GM12801 (cell line): ENCODE measurements around the gene TRIM14.

Experiments
- TF ChIP-seq, protein P1 (sequence below): IDR thresholded peaks from one replicate; pipeline ENCODE4 v1.5.1; 2011; ENCODE audit warnings: control low read depth; ENCODE audit not compliant: insufficient read length; ENCODE audit errors: extremely low read depth

Gene TRIM14

DNA sequence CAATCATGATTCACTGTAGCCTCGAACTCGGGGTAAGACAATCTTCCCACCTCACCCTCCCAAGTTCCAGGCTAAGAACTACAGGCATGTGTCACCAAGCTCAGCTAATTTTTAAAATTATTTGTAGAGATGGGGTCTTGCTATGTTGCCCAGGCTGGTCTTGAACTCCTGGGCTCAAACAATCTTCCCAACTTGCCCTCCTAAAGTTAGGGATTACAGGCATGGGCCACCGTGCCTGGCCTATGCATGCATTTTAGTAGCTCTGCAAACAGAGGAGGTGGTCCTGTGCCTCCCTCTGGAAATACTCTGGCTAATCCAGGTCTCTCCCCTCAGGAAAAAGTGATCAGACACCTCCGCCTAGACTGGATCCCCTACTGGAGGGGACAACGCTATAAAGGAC, 21.5 kb upstream of the TRIM14 start:
- TF ChIP-seq, protein P1, sequence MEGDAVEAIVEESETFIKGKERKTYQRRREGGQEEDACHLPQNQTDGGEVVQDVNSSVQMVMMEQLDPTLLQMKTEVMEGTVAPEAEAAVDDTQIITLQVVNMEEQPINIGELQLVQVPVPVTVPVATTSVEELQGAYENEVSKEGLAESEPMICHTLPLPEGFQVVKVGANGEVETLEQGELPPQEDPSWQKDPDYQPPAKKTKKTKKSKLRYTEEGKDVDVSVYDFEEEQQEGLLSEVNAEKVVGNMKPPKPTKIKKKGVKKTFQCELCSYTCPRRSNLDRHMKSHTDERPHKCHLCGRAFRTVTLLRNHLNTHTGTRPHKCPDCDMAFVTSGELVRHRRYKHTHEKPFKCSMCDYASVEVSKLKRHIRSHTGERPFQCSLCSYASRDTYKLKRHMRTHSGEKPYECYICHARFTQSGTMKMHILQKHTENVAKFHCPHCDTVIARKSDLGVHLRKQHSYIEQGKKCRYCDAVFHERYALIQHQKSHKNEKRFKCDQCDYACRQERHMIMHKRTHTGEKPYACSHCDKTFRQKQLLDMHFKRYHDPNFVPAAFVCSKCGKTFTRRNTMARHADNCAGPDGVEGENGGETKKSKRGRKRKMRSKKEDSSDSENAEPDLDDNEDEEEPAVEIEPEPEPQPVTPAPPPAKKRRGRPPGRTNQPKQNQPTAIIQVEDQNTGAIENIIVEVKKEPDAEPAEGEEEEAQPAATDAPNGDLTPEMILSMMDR, result no peak

DNA sequence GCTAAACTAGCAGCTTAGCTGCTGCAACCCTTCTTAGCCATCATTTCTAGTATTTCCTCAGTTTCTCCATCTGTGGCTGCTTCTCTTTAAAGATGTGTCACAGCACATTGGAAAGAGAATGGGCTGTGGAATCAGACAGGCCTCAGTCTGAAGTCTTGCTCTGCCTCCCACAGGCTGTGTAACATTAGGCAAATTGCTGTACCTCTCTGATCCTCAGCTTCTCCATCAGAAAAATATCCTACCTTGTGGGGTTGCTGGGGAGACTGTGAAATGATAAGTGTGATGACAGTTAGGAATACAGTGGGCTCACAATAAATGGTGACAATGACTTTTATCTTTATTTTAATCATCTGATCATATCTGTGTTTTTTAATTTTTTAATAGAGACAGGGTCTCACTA, 17.5 kb upstream of the TRIM14 start:
- TF ChIP-seq, protein P1, result no peak

DNA sequence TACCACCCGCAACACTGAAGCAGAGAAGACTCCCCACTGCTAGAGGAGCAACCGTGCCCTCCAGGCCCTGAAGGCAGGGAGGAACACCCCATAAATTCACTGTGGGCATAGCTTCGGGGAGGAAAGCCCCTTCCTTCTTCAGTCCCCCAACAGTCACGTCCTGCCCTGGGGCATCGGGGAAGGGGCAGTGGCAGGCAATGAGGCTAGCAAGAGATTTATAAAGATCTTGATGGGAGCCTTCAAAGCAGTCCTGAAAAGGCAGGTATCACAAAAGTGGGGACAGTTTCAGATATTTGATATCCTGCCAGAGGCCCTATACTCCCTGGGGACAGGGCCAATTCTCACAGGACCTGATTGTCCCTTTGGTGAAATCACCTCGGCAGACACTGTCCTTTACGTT, 16.9 kb upstream of the TRIM14 start:
- TF ChIP-seq, protein P1, result no peak

DNA sequence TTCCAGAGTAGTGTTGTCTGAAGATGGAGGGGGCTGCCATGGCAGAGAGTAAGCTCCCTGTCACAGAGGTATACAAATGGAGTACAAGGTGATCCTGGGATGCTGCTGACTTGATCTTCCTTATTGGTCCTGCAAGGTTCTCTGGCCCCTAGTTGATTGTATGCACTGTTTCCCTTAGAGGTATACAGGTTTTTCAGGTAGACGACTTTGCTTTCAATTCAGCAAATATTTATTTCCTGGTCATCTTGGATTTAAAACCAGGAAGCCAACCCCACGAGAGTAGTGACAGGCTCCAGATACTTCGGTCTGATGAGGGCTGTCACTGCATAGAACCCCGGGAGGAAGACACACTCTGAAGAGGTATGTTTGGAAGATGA, 16.5 kb upstream of the TRIM14 start:
- TF ChIP-seq, protein P1, result no peak

DNA sequence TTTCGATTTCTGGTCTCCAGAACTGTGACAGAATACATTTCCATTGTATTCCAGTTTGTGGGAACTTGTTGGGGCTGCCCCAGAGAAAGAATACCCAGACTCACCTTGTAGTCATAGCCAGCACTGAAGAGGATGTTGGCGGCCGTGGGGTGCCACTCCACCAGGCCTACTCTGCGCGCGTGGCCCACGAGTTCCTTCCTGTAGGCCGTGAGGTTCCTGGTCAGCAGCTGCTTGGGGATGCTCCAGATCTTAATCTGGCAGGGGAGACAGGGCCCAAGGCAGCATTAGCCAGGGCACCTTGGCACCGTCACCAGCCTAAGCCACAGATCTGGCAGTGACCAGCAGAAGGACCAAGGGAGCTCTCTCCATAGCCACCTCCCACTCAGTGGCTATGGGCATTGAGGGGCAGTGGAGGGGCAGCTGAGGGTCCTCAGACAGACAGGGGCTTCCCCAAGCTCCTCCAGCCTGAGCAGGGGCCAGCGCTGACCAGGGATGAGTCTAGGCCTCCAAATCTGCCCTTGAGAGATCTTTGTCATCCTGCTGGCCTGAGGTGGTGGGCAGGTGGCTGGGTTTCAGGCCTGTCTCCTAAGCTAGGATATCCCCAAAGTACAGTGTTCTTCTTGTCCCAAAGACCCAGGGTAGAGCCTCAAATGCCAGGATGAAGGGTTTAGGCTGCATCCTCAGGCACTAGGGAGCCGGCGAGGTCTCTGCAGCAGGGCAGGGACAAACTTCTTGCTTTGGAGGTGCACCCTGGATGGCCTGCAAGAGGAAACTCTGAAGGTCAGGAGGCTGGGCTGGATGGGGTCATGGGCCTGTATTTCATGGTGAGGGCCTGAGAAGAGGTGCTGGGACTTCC, 15.9 kb upstream of the TRIM14 start:
- TF ChIP-seq, protein P1, result no peak

DNA sequence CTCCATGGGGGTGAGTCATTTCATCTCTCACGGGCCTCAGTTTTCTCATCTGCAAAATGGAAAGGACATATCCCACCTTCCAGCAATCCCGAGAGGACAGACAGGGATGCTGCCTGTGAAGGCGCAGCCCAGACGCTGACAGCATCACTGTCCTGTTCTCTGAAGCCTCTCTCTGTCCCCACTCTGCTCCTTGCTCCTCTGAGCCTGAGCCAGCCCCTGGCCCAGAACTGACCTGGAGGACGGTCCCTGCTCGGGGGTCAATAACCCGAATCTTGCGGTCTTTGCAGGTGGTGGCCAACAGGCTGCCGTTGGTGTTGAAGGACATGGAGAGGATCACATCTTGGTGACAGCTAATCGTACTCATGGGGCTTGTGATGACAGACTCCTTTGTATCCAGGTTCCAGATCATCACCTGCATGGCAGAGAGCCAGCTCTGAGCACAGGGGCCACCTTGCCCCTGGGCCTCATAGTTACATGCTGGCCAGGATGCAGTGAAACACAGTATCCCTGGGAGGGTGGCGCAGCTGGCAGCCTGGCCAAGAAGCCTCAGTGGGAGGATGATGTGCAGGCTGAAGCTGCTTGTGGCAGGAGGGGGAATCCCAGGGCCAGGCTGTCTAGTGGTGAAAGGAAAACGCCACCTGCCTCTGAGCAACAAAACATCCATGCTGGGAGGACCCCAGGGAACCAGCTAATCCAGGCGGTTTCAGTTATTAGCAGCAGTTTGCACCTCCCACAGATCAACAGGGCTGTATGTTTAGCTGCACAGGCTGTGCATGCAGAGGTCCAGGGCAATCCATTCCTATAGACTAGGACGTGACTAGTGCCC, 14.0 kb upstream of the TRIM14 start:
- TF ChIP-seq, protein P1, result no peak

DNA sequence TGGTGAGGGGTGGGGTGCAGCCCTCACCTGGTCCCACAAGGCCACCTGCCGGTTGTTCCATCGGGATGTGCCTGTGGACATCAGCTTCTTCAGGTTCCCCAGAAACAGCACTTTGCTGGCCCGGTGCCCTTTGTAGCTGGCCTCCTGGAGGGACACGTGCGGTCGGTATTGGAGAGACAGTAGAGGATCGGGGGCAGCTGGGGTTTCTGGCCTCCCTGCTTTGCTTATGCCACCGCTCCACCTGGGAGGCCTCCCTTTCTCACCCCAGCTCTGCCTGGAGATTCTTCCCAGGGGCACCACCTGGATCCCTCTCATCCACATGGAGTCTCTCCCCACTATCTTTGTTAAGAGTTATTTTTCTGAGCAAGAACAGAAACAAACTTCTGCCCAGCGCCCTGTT, 13.1 kb upstream of the TRIM14 start:
- TF ChIP-seq, protein P1, result no peak
